M059J (cell line): ENCODE results near the gene PAFAH1B1. TPM values are rescaled to one million over a fixed set of nuclear protein-coding genes. Genes with fewer than 3 reads are reported as not detected.

ENCODE experiments used
- DNase-seq: peaks from one replicate; pipeline ENCODE4 v3.0.0-alpha.2; 2012; ENCODE audit warnings: low read depth
- total RNA-seq: library from RNA; depleted of rRNA; stranded (reverse); fragments of >200 nt; shearing (Covaris generic); gene quantifications from 2 replicates; pipeline ENCODE4 v1.2.3, GENCODE V29; 2014; rRNA removed

PAFAH1B1 gene
- total RNA-seq, 1 experiment from 2014 or later = 109 TPM

GRCh38 chr17:2722611-2723010 is 129.2 kb downstream of the PAFAH1B1 start:
- no peak for DNase-seq

- peak; percentile 26 for DNase-seq
Observed at GRCh38 chr17:2723505-2723996, 130.1 kb downstream of the PAFAH1B1 start.

- no peak for DNase-seq
Observed at GRCh38 chr17:2723997-2724783, 130.7 kb downstream of the PAFAH1B1 start.

- DNase-seq = no peak
Observed at GRCh38 chr17:2724784-2725164, 131.3 kb downstream of the PAFAH1B1 start.

GRCh38 chr17:2730764-2731353 is 137.4 kb downstream of the PAFAH1B1 start:
- DNase-seq = no peak

GRCh38 chr17:2731807-2732206 is 138.4 kb downstream of the PAFAH1B1 start:
- no peak for DNase-seq

GRCh38 chr17:2734939-2735338 is 141.5 kb downstream of the PAFAH1B1 start:
- DNase-seq = no peak

Other genes with a start within 250 kb of the PAFAH1B1 start
- gene MNT, start 192.6 kb upstream of the PAFAH1B1 start, total RNA-seq = 1.5 and 3.2 TPM in 2 replicates
- 29.2 and 56.9 TPM in 2 replicates for gene METTL16, start 81.8 kb upstream of the PAFAH1B1 start, total RNA-seq
- gene CLUH, start 118.1 kb downstream of the PAFAH1B1 start, total RNA-seq = 12.9 and 21.6 TPM in 2 replicates
- gene CCDC92B, start 156.0 kb downstream of the PAFAH1B1 start, total RNA-seq = not detected in 2 replicates
- gene RAP1GAP2, start 202.8 kb downstream of the PAFAH1B1 start, total RNA-seq = 3.8 TPM in 2 replicates